Measurements from ENCODE around the gene CD82.
A peak's percentile ranks its signal among the peaks of the same experiment; 100 is the strongest.

The CD82 gene

DNA sequence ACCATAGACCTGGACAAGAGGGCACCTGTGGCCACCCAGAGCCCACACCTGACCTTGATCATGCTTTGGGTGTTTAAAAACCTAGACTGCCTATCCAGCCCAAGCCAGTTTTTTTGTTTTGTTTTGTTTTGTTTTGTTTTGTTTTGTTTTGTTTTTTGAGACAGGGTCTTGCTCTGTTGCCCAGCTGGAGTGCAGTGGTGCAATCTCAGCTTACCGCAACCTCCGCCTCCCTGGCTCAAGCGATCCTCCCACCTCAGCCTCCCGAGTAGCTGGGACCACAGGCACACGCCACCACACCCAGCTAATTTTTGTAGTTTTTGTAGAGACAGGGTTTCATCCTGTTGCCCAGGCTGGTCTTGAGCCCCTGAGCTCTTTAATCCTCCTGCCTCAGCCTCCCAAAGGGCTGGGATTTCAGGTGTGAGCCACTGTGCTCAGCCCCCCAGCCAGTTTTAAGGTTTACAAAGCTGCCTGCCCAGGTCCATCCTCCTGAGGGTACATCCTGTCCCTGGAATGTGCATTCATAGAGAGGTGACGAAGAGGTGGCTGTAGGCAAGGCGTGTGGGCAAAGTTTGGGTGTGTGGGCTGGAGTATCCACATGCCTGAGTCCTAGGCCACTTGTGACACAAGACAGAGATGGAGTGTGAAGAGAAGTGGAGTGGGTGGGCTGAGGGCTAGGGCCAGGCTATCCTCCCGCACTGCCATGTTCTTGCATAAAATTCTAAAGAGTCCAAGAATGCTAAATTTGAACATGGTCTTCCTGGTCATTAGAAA lies 3.3 kb upstream of the CD82 start:
- DNase-seq = no peak

DNA sequence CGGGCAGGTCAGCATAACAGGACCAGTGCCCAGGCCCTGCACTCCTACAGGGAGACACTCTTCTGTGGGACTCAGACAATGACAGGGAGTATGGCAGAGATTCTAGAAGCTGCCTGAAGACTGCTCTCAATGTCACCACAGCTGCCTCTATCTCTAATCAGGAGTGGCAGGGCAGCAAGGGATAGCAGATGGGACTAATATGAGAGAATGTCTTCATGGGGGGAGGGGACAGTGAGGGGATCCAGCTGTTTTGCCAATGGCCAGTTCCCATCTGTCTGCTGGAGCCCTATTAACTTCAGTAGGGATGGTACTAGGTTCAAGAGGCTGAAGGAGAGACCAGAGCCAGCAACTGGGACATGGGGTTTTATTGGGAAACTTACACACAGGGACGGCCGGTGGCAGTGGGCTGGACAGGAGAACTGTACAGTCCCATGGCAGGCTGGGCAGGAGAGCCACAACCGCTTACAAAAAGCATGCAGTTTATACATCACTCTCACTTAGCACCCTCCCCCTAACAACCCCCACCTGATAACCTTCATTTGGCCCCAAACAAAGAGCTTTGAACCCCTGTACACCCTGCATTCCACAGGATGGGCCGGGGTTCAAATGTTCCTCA lies 2.5 kb upstream of the CD82 start:
- peak; percentile 60 for DNase-seq

DNA sequence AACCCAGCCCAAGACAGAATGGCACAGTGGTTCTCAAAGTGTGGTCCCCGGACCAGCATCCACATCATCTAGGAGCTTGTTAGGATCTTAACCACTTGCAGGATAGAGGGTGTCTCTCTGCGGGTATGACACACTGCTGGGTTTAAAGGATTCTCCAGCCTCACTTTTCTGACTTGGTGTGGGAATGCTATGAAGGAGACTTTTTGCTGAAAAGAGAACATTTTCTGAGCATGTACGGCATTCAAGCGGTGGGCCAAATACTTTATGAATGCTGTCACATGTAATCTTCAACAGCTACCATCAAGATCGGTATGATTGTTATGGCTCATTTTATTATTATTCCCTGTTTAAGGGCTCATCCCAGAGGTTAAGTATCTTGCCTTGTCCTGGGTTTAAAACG lies 1.8 kb upstream of the CD82 start:
- no peak for DNase-seq

DNA sequence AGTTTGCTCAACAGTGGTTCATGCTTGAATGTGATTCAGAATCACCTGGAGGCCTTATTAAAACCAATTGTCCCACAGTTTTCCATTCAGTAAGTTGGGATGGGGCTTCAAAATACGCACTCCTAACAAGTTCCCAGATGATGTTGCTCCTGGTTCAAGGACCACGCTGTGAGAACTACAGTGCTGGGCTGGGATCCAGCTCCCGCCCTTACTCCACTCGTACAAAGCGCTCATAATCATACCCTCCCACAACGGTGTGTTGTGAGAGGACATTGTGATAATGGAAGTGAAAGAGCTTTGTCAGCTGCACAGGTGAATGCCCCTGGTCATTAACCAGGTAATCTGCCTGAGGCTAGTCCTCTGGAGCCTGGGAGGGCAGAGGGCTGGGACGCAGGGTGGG lies 1.3 kb upstream of the CD82 start:
- DNase-seq = peak; percentile 44

DNA sequence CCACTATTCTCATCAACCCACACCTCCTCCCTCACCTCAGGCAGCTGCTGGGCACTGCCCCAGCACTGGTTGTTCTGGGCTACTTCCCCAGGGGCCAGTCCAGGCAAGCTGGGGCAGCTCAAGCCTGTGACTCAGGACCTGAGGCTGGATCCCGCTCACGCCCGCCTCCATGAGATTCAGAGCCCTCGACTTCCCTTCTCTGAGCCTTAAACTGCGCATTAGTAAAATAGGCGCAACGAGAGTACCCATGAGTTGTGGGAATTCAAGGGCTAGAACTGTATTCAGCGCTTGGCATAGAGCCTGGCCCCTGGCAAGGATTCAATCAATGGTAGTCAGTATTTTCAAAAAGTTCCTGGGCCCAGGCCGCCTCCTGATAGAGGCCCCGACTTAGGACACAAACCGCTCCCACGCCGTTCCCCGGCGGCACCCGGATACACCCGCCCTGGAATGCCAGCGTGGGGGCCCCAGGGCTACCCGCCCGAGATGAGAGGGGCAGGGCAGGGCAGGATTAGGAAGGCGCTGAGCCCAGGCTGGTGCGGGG lies 723 bp upstream of the CD82 start:
- no peak for DNase-seq

DNA sequence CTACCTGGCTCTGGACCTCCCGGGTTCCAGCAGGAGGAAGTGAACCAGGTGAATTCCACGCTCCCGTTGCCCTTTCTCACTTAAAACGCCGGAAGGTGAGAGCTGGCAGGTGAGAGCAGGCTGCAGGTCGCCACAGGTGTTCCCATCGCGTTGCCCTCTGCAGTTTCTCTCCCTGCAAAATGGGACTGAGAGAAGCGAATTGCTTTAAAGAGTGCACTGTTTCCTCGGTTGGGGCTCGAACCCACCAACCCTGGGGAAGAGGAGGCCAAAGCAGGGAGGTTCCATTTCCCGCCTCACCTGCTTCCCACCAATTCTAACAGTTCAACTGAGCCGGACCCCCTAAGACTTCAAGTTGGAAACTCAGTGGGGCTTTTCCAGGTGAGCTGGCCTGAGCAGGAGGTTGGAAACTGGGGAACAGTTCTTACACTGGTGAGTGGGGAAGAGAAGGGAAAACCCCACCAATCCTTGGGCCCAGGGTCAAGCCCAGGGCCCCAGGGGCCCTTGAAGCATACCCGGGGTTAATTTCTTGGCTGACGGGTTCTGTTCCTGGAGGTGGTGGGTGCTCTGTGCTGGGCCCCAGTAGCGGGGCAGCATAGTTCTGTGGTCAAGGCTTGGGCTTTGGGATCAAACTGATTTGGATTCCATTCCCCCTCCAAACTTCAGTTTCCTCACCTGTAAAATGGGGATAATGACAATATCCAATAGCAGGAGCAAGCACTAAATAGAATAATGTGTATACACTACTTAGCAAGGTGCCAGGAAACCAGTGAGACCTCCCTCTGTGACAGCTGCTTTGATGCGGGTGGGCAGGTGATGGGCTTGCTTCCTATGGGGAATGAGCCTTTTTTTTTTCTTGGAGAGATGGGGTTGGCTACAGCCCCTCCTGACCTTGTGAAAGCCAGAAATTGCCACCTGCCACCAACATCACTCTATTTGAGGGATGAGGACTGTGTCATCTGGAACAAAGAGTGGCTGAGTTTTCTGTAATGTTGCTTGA lies 788 bp downstream of the CD82 start:
- no peak for DNase-seq

DNA sequence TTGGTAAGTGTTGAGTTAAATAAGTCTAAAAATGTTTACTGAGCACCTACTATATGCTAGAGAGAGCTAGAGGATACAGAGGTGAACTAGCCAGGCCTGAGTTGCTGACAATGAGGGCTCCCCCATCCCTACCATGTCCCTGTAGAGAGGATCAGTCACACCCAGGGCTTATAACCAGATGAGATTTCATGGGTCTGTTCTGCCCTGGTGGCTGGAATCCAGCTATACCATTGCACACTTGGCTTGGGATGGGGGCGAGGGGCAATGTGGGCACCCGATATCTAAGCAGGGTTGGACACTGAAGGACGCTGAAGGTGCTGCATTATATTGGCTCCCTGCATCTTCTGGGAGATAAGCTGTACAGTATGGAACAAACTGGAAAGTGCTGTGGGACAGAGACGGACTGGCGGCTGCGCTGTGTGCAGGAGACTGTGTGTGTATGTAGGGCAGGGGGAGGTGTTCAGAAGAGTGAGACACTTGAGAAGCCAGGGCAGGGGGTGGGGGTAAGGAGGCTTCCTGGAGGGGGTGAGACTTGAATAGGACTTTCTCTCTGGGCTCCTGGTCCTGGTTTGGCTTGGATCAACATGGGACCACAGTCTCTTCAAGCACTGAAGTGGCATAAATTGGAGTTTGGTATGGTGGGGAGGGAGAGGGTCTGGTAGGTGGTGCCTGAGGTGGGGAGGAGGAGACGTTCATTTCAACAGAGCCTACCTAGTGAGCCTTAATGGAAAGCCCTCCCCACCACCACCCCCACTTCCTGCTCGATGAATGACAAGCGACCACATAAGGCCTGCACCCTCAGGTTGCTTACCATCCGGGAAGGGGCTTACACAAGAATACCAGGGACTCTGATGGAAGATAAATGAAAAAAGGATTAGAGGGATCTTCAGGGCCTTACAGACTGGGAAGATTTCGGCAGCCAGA lies 1.8 kb downstream of the CD82 start:
- peak; percentile 63 for DNase-seq

DNA sequence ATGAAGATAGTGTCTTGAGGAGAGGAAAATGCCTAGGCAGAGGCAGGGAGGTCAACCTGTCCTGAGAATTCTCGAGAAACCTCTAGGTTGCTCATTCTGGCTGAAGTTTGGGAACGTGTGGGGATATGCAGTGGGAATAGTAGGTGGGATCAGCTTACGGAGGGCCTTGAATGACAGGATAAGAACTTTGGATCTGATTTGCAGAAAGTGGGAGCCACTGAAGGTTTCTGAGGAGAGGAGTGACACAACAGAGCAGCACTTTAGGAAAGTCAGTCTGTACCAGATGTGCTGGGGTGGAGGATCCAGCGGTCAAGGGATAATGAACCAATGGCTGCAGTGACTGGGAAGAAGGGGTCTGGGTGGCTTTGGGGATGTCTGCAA lies 2.4 kb downstream of the CD82 start:
- no peak for DNase-seq

DNA sequence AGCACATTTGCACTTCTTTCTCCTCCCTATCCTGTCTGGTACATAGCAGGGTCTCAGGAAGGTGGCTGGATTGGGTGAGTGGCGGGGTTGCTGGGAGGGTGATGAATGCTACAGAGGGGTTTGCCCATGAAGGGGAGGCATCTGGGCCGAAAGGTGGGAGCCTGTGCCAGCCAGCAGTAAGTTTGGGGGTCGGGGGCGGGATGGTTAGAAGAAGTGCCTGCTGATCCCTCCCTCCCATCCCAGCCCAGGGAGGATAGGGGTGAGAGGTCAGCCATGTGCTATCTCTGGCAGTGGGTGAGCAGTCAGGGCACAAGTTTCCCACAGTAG lies 2.8 kb downstream of the CD82 start:
- no peak for DNase-seq

DNA sequence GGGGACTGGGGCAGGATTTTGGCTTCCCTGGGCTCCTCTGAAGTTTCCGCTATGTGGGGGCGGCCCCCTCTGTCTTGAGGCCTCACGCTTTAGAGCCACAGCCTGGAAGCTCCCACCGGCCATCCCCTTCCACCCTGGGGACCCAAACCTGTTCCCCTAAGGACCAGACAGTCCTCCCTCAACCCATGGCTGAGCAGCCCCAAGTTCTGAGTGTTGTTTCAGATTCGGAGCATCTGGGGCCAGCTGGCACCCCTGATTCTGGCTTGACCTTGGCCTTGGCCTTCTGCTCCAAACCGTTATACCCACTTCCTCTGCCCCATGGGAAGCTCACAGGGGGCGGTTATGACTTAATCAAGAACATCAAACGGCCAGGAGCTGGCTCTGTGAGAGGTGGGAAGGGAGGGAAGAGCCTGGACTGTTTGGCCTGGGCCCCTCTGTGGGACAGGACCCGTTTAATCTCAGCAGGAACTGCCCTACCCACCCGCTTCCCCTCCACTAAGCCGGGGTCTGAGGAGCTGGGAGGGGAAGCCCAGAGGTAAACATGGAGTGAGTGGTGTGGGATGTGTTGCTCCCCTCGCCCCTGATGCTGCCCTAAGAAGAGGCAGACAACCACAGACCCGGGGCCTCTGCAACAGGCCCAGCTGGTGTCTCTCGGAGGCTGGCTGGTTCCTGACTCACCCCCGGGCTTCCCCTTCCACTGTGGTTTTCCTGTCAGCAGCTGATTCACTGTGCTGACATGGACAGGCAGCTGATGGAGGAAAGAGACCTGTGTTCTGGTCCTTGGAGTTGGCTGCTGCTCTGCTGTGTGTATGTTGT lies 3.4 kb downstream of the CD82 start:
- peak; percentile 95 for DNase-seq

DNA sequence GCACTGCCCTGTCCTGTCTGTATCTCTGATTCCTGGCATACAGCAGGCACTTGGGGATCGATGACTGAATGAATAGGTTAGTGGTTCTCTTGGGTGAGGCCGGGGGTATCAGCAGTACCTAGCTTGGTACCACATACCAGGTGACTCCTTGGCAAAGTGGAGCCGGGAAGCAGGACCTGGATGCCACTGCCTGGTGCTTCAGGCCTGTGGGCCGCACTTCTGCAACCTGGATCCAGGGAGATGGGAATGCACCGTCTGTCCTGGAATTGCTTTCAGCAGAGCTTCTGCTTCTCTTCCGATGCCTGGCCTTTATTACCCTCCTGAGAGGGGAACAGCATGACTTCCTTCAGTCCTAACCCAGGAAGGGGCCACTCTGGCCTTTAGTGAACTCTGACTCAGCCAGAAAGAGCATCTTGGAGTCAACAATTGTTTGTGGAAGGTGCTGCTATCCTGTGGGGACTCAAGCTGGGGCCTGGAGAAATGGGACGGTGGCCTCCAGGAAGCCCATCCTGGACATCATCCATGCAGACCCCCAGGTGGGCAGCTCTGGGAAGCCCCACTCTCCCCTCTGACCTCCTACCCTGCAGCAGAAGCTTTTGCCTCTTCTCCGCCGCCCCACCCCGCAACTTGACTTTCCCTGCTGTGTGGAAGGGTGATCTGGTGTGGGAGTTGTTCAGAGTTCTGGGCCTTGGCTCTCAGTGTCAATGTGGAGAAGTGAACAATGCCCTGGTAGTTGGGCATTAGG lies 5.1 kb downstream of the CD82 start:
- DNase-seq = no peak

DNA sequence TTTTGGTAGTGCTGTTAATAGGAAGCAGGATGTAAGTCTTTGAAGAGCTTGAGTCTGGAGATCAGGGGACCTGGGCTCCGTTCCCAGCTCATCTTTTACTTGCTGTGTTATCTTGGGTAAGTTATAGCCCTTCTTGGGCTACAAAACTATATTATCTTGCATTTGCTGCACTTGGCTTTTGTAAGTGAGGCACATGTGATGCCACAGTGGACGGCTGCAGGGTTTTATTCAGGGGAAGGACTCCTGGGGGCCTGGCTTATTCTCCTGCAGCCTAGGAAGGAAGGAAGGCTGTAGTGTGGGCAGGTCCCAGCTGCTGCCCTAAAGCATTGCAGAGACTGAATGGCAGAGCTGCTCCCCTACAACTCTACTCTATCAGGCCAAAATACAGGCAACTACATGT lies 6.4 kb downstream of the CD82 start:
- peak; percentile 71 for DNase-seq

DNA sequence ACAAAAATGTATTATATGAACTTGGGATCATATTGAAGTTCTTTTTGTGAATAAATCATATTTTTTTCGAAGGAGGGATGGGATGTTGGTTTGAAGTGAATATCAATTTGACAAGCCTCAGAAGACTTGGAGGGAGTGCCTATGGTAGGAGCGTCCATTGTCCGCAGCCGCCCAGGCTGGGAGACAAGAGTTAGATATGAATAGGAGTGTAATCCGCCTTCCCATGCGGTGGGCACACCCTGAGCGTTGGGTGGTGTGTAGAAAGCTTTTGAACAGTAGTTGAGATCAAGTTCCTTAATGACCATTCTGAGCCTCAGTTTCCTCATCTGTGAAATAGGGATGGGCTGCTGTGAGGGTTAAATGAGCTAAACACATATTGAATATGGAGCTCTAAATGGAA lies 7.0 kb downstream of the CD82 start:
- no peak for DNase-seq

DNA sequence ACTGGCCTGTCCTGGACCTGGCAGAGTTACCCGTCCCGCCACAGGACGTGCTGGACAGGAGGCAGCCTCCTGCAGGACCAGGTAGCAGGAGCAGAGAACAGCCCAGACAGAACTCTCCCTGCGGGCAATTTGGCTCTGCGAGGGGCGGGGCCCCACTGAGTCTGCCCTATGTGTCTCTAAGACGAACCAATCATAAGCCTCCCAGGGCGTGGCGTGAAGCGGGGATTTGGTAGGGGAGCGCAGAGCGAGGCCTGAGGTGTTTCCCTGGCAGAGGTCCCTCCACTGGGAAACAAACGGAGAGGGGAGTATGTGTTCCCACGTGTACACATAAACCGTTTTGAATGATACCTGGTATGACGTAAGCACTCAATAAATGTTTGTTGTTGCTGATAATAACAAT lies 7.4 kb downstream of the CD82 start:
- DNase-seq = peak; percentile 41

DNA sequence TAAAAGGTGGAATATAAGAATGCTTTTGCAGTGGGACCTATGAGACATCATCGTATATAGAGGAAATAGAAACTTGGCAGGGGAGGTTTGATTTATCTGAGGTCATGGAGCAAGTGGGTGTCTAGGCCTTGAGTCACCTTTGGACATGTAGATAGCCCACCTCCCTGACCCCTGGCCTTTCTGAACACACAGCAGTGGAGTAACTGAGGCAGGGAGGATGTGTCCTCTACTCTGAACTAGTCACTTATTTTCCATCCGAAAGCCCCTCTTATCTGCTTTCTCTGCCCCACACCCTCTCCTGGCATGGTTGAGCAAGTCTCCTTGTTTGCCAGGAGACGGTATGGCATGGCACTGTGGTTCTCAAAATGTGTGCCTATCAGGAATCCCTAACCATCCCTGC lies 7.9 kb downstream of the CD82 start:
- DNase-seq = no peak

DNA sequence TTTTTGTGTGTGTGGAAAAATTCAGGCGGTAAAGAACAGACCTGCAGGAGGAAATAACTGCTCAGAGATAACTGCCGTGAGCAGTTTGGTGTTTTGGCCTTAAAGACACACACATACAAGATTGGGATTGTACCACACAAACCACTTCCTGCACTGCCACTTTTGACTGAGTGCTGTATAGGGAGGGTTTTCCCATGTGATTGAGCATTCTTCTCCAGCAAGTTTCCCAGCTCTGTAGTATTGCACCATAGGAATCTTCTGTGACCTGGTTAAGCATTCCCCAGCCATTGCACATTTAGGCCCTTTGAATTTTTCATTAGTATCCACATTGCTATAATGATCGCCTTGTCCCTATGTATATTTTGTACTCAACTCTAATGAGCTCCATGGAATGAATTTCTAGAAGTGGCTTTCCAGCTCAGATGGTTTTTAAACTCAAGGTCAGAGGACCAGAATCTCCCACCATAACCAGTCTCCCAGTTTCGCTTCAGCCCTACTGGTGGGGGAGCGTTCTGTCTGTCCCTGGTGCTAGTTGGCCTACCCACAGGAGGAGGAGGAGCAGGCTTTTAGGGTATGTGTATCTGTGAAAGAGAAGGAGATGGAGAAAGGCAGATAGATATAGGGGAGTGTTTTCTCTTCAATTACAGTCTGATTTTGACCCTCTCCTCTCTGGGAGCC lies 9.3 kb downstream of the CD82 start:
- peak; percentile 92 for DNase-seq

DNA sequence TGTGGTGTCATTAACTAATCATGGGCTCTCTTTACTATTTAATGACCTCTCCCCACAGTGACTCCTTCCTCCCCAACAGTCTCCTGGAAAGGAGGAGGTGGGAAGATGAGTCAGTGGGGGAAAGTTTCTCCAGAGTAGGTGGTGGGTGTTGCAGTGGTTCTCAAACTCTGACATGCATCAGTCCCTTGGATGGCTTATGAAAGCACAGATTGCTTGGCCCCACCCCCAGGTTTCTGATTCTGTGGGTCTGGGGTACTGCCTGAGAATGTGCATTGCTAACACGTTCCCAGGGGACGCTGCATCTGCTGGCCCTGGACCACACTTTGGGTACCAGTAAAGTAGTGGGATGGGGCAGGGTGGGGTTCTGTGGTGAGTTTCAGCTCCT lies 9.8 kb downstream of the CD82 start:
- DNase-seq = no peak

DNA sequence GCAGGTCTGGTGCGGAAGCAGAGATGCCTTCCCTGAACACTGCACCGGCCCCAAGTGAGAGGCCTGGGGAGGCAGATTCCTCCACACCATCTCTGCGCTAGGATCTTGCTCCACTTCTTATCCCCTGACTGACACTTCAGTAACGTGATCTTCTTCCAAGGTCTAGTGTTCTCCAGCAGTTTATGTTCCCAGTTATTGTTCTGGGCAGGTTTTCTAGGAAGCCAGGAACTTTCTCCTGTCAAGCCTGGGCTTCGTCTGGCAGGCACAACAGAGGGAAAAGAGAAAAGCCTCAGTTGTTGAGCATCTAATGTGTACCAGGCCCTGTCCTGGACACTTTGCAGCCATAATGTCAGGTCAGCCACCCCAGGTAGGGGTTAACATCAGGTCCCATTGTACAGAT lies 10.5 kb downstream of the CD82 start:
- no peak for DNase-seq

DNA sequence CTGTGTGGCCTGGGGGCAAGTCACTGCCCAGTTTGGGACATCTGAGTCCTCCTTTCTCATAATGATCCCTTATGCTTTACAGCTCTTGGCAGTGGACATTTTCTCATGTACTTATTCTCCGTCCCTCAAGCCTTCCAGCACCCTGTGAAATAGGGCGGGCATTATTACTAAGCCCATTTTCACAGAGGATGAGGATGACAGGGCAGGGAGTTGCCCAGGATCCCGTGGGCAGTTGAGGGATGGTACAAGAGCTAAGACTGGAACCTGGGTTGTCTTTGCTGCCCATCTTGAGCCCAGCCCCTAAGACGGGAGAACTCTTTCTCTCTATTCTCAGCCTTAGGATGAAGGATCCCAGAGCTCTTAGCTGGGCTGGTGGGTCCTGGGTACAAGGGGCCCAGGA lies 11.2 kb downstream of the CD82 start:
- DNase-seq = no peak

DNA sequence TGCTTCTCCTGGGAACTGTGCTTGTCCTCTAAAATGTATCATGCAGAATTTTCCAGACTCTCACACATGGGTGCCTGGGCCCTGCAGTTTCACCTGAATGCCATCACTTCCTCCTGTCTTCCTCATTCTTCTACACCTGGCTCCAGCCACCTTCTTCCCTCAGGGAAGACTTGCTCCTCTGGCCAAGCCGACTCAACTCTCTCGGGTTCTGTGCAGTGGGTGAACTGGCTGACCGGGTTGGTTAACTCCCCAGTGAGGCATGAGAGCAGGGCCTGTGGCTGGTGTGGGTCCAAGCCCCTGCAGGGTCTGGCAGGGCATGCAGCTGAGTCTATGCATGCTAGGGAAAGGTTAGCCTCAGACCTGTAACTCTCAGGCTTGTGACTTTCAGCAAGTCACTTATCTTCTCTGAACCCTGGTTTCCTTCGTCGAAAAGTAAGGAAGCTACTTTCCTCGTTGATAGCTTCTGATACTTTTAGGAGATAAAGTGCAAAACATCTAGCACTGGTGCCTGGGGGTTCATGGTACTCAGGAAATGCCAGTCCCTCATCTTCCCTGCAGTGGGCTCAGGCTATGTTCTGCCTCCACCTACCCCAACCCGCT lies 11.9 kb downstream of the CD82 start:
- DNase-seq = peak; percentile 86
